ENCODE measurements around the gene NOD1. TPM values are rescaled to one million over a fixed set of nuclear protein-coding genes. Genes with fewer than 3 reads are reported as not detected.

Gene NOD1
- total and polyA plus RNA-seq, 2 of the 8 experiments (the other 6 are each of a cell fraction or from before 2014, with no cell fraction given): 3.8 to 6.5 TPM

GRCh38 chr7:30424506-30424905 lies 54.1 kb downstream of the NOD1 start (continued):
- TF ChIP-seq CHD7 (IDR thresholded peaks at IDR 0.05; ENCODE audit: insufficient replicate concordance, low read length) (no peak), HDAC2 (IDR thresholded peaks at IDR 0.05; ENCODE audit: borderline replicate concordance in 1 of 2, low read depth in 2 of 2, low read length in 2 of 2) (no peak)

Data from H1 (cell line).